IMR-90 (cell line): Measurements from ENCODE around the gene MFSD6. TPM values are rescaled to one million over a fixed set of nuclear protein-coding genes. Genes with fewer than 3 reads are reported as not detected.

Source experiments
- ATAC-seq: fragments of 200-7000 bp; cut with Tn5 transposase; 2 replicates; pipeline ENCODE4 v1.9.1; 2020; ENCODE audit warnings: low read depth, mild to moderate bottlenecking, moderate library complexity
- Bru-seq: library from RNA; stranded (reverse); fragments of 400-500 nt; gene quantifications from one replicate; lab custom pipeline; 2021; lab: Mats Ljungman, UMichigan
- BruChase-seq, 2 experiments: library from RNA; stranded (reverse); fragments of 400-500 nt; gene quantifications; one replicate each; lab custom pipeline; 2021; lab: Mats Ljungman, UMichigan
- BruUV-seq: library from RNA; stranded (reverse); fragments of 400-500 nt; replicated peaks from 2 replicates; lab custom pipeline; 2021; lab: Mats Ljungman, UMichigan
- CTCF ChIA-PET: fragments of 300-600 bp; formaldehyde crosslinking; extraction: SDS; loops from one replicate; lab custom pipeline; 2021; ENCODE audit warnings: antibody characterized with exemption; lab: Yijun Ruan, JAX
- POLR2A ChIA-PET: fragments of 300-600 bp; sonication (Branson Sonifier 250); formaldehyde crosslinking; loops from one replicate; lab custom pipeline; 2022; ENCODE audit warnings: antibody characterized with exemption; ENCODE audit not compliant: unreplicated experiment; lab: Charles Lee
- DNase-seq: peaks from one replicate; pipeline ENCODE4 v3.0.0; 2013
- H2AFZ ChIP-seq: replicated peaks from 2 replicates; pipeline ENCODE3; 2013; ENCODE audit warnings: low read length, mild to moderate bottlenecking; ENCODE audit not compliant: poor library complexity
- H2AK5ac ChIP-seq: 2 replicates; pipeline ENCODE4 v1.6.1; 2013; ENCODE audit warnings: low read depth, low read length, inconsistent platforms
- H2AK9ac ChIP-seq: replicated peaks from 2 replicates; pipeline ENCODE3; 2013; ENCODE audit warnings: mild to moderate bottlenecking, low read depth, low read length, moderate library complexity; ENCODE audit not compliant: poor library complexity
- H2BK120ac ChIP-seq: 2 replicates; pipeline ENCODE4 v1.6.1; 2013; ENCODE audit warnings: low read depth, low read length, inconsistent platforms
- H2BK15ac ChIP-seq: 3 replicates; pipeline ENCODE4 v1.6.1; 2013; ENCODE audit warnings: low read depth, low read length, inconsistent platforms
- H2BK20ac ChIP-seq: 2 replicates; pipeline ENCODE4 v1.6.1; 2013; ENCODE audit warnings: low read depth, mild to moderate bottlenecking, inconsistent platforms, low read length, moderate library complexity
- H2BK5ac ChIP-seq: 2 replicates; pipeline ENCODE4 v1.6.1; 2013; ENCODE audit warnings: mild to moderate bottlenecking, low read depth, low read length, inconsistent platforms; ENCODE audit not compliant: poor library complexity, severe bottlenecking
- H3K14ac ChIP-seq: replicated peaks from 2 replicates; pipeline ENCODE4 v1.6.1; 2013; ENCODE audit warnings: low read depth, low read length, inconsistent platforms
- H3K18ac ChIP-seq: 2 replicates; pipeline ENCODE4 v1.6.1; 2013; ENCODE audit warnings: low read depth, low read length, control low read depth
- H3K23ac ChIP-seq: 2 replicates; pipeline ENCODE4 v1.6.1; 2013; ENCODE audit warnings: low read depth, low read length, inconsistent platforms
- H3K27ac ChIP-seq: 2 replicates; pipeline ENCODE4 v1.5.1; 2013; ENCODE audit warnings: mild to moderate bottlenecking, control low read depth, low read length; ENCODE audit not compliant: insufficient read depth
- H3K27me3 ChIP-seq: 2 replicates; pipeline ENCODE4 v1.6.1; 2013; ENCODE audit warnings: low read length; ENCODE audit not compliant: control insufficient read depth, insufficient read depth
- H3K36me3 ChIP-seq: 2 replicates; pipeline ENCODE4 v1.6.1; 2013; ENCODE audit warnings: low read length, mixed read lengths; ENCODE audit not compliant: control insufficient read depth, insufficient read depth
- H3K4ac ChIP-seq: 2 replicates; pipeline ENCODE4 v1.6.1; 2013; ENCODE audit warnings: low read depth, low read length, inconsistent platforms
- H3K4me1 ChIP-seq: 2 replicates; pipeline ENCODE4 v1.6.1; 2013; ENCODE audit warnings: low read length, mixed read lengths; ENCODE audit not compliant: control insufficient read depth, insufficient read depth
- H3K4me2 ChIP-seq: 2 replicates; pipeline ENCODE4 v1.6.1; 2013; ENCODE audit warnings: low read depth, mild to moderate bottlenecking, control low read depth, low read length, moderate library complexity
- H3K4me3 ChIP-seq: 2 replicates; pipeline ENCODE4 v1.5.1; 2013; ENCODE audit warnings: low read depth, mild to moderate bottlenecking, control low read depth, low read length, moderate library complexity; ENCODE audit not compliant: insufficient read depth
- H3K56ac ChIP-seq: 2 replicates; pipeline ENCODE4 v1.6.1; 2013; ENCODE audit warnings: low read length, inconsistent platforms; ENCODE audit not compliant: insufficient read depth; ENCODE audit errors: extremely low read depth
- H3K79me1 ChIP-seq, 2 experiments: 2 replicates each; pipeline ENCODE4 v1.6.1; 2013; ENCODE audit warnings: low read length in 2 of 2, inconsistent platforms in 1 of 2, low read depth in 1 of 2
- H3K9ac ChIP-seq: 2 replicates; pipeline ENCODE4 v1.6.1; 2013; ENCODE audit warnings: low read depth, low read length, control low read depth
- H3K9me1 ChIP-seq: 2 replicates; pipeline ENCODE4 v1.6.1; 2013; ENCODE audit warnings: low read length, inconsistent platforms; ENCODE audit not compliant: insufficient read depth
- H3K9me3 ChIP-seq: 2 replicates; pipeline ENCODE4 v1.6.1; 2013; ENCODE audit warnings: low read length; ENCODE audit not compliant: control insufficient read depth, insufficient read depth
- H4K20me1 ChIP-seq: 2 replicates; pipeline ENCODE4 v1.6.1; 2013; ENCODE audit warnings: low read length, inconsistent platforms; ENCODE audit not compliant: insufficient read depth
- H4K5ac ChIP-seq: 2 replicates; pipeline ENCODE4 v1.6.1; 2013; ENCODE audit warnings: mild to moderate bottlenecking, low read depth, low read length, control low read depth
- H4K8ac ChIP-seq, 2 experiments: 2 replicates each; pipeline ENCODE4 v1.6.1; 2013; ENCODE audit warnings: low read depth in 2 of 2, low read length in 2 of 2, control low read depth in 1 of 2, inconsistent platforms in 1 of 2
- H4K91ac ChIP-seq: 2 replicates; pipeline ENCODE4 v1.6.1; 2013; ENCODE audit warnings: low read depth, low read length, inconsistent platforms; ENCODE audit not compliant: insufficient read depth
- MAFK ChIP-seq: IDR thresholded peaks from 2 replicates; pipeline ENCODE4 v1.6.1; 2012; ENCODE audit warnings: low read depth, low read length, improper control_type of control experiment
- MAZ ChIP-seq: IDR thresholded peaks from 2 replicates; pipeline ENCODE4 v1.6.1; 2012; ENCODE audit warnings: low read depth, mild to moderate bottlenecking, low read length, improper control_type of control experiment, moderate library complexity, borderline replicate concordance
- WGBS, 2 experiments: methylation state at CpG; one replicate each; pipeline versions ENCODE4 v1.1.5 to v1.1.7; 2013; ENCODE audit warnings: missing lambda C conversion rate in 2 of 2; ENCODE audit not compliant: insufficient read length in 1 of 2; ENCODE audit errors: extremely low coverage in 2 of 2; 5-methylcytosine and 5-hydroxymethylcytosine counted together
- dilution Hi-C: fragments of 300-500 bp; cut with HindIII; formaldehyde crosslinking; loops from one replicate; pipeline ENCODE4 v1.14.3; 2018; ENCODE audit warnings: low sequenced_read_pairs; ENCODE audit not compliant: unreplicated experiment
- in situ Hi-C: fragments of 300-500 bp; cut with MboI; formaldehyde crosslinking; loops from 3 replicates; pipeline ENCODE4 v1.14.3; 2019; ENCODE audit warnings: low sequenced_read_pairs, inconsistent platforms, mixed read lengths
- intact Hi-C: fragments of 100-400 bp; cut with micrococcal nuclease; formaldehyde crosslinking; loops from 2 replicates; pipeline ENCODE4 v1.10.0; 2022
- long read RNA-seq: library from polyadenylated mRNA; unstranded; transcript quantifications from one replicate; pipeline ENCODE4 v2.0.0, GENCODE V29; 2021; ENCODE audit not compliant: unreplicated experiment
- polyA plus RNA-seq, 3 experiments: library from polyadenylated mRNA; depleted of rRNA; stranded (reverse); fragments of >200 nt; gene quantifications; 2 replicates each; pipeline ENCODE4 v1.2.3, GENCODE V29; 2012; ENCODE audit warnings: low replicate concordance in 1 of 3
- total RNA-seq: library from RNA; depleted of rRNA; stranded (reverse); fragments of >200 nt; gene quantifications from 2 replicates; pipeline ENCODE4 v1.2.3, GENCODE V29; 2012; rRNA removed

The MFSD6 gene
- 7.7 and 8.1 TPM in 2 replicates for total RNA-seq
- polyA plus RNA-seq (2012; rRNA removed): 4.0 and 4.2 TPM in 2 replicates
- polyA plus RNA-seq (2012; cell fraction: cytosol; rRNA removed): 2.7 and 4.8 TPM in 2 replicates
- 1.6 and 5.3 TPM in 2 replicates for polyA plus RNA-seq (2012; cell fraction: nucleus; rRNA removed; ENCODE audit: low replicate concordance)
- Bru-seq, nascent RNA: percentile 55 among the genes with signal in this experiment
- BruChase-seq, experiment 1, labeled RNA remaining after a 6-hour chase: percentile 50 among the genes with signal in this experiment
- percentile 48 among the genes with signal in this experiment for BruChase-seq, experiment 2, labeled RNA remaining after a 2-hour chase
- long read RNA-seq, full-length matches to known transcripts: 5 of 33 reads
- long read RNA-seq, partial matches to known transcripts: 6 of 33 reads
- long read RNA-seq, other reads (novel, unspliced or antisense): 22 of 33 reads

GRCh38 chr2:190407662-190408537 is at the start of gene MFSD6:
Gene MFSD6, plus strand, starts transcription at chr2:190408355. Its CDS starts 27,675 bp downstream, at chr2:190436030.
- Histone ChIP-seq H4K20me1 (no peaks in the 10 kb centered on the region), H3K9ac (peak within 1 kb of the TSS; percentile 95), H3K56ac (peak within 1 kb of the TSS; percentile 39; the same call in 1 of the 2 replicates), H3K27me3 (peaks cover 13% of the 10 kb centered on the region; the same call in 1 of the 2 replicates), H3K9me1 (no peaks in the 10 kb centered on the region), H2AK5ac (no peak within 1 kb of the TSS), H2AFZ (peak within 1 kb of the TSS; percentile 95), H4K8ac (peak within 1 kb of the TSS in 1 of 2 experiments; percentile 68; a peak in 2 of 4 replicates), H2AK9ac (peak within 1 kb of the TSS; percentile 87), H3K18ac (peak within 1 kb of the TSS; percentile 94), H2BK20ac (no peak within 1 kb of the TSS), H2BK15ac (no peak within 1 kb of the TSS), H3K27ac (peak within 1 kb of the TSS; percentile 34; the same call in 1 of the 2 replicates), H3K79me1 (no peaks in the 10 kb centered on the region), H3K4me2 (peak within 1 kb of the TSS; percentile 100), H3K23ac (peak within 1 kb of the TSS; percentile 87; the same call in 1 of the 2 replicates), H3K4ac (peak within 1 kb of the TSS; percentile 35; the same call in 1 of the 2 replicates), H4K5ac (peak within 1 kb of the TSS; percentile 94), H2BK120ac (peak within 1 kb of the TSS; percentile 57; the same call in 1 of the 2 replicates), H3K14ac (no peak within 1 kb of the TSS), H3K4me3 (peak within 1 kb of the TSS; percentile 99), H3K9me3 (no peaks in the 10 kb centered on the region), H3K36me3 (no peaks in the 10 kb centered on the region), H2BK5ac (no peak within 1 kb of the TSS), H3K4me1 (no peaks in the 10 kb centered on the region), H4K91ac (no peak within 1 kb of the TSS; the same call in 1 of the 2 replicates)
- intact Hi-C loops: loop anchor here (5.0 kb wide), 2 partner anchors 59 to 89 kb away; no protein-coding TSS in a partner anchor
- ChIA-PET CTCF (no interaction called here), POLR2A (no interaction called here)
- no TSS peak for BruUV-seq
- dilution Hi-C loops: no loop called here
- TF ChIP-seq MAFK (no peak), MAZ (0 out of 2 replicates have a peak, but pooled peaks have one; percentile 5)
- ATAC-seq (peak; percentile 86), DNase-seq (no peak)
- in situ Hi-C loops: no loop called here
- WGBS, 2 experiments: 6% methylated on average over 44 of the region's 98 CpGs; no CpG with 5 or more reads in 1 of the 2 experiments
